ENCODE results near the gene PCDH11Y. TPM values are rescaled to one million over a fixed set of nuclear protein-coding genes. Genes with fewer than 3 reads are reported as not detected.
"Not testable (repeated sequence)": the region's sequence is repeated elsewhere in the genome, so short reads cannot be mapped to it uniquely, and the experiment has no call there.

Gene PCDH11Y, protein sequence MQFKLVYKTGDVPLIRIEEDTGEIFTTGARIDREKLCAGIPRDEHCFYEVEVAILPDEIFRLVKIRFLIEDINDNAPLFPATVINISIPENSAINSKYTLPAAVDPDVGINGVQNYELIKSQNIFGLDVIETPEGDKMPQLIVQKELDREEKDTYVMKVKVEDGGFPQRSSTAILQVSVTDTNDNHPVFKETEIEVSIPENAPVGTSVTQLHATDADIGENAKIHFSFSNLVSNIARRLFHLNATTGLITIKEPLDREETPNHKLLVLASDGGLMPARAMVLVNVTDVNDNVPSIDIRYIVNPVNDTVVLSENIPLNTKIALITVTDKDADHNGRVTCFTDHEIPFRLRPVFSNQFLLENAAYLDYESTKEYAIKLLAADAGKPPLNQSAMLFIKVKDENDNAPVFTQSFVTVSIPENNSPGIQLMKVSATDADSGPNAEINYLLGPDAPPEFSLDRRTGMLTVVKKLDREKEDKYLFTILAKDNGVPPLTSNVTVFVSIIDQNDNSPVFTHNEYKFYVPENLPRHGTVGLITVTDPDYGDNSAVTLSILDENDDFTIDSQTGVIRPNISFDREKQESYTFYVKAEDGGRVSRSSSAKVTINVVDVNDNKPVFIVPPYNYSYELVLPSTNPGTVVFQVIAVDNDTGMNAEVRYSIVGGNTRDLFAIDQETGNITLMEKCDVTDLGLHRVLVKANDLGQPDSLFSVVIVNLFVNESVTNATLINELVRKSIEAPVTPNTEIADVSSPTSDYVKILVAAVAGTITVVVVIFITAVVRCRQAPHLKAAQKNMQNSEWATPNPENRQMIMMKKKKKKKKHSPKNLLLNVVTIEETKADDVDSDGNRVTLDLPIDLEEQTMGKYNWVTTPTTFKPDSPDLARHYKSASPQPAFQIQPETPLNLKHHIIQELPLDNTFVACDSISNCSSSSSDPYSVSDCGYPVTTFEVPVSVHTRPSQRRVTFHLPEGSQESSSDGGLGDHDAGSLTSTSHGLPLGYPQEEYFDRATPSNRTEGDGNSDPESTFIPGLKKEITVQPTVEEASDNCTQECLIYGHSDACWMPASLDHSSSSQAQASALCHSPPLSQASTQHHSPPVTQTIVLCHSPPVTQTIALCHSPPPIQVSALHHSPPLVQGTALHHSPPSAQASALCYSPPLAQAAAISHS (N-terminal part only)
- total RNA-seq (0.11 TPM), polyA plus RNA-seq (4.7 TPM)

DNA sequence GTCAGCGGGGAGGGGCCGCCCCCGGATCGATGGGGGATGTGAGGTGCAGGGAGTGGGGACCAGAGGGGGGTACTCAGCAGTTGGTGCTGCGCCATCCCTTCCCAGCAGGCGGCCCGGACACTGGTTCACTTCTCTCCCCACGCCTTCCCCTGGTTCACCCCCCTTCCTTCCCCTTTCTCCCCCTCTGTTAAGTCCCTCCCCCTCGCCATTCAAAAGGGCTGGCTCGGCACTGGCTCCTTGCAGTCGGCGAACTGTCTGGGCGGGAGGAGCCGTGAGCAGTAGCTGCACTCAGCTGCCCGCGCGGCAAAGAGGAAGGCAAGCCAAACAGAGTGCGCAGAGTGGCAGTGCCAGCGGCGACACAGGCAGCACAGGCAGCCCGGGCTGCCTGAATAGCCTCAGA is at the start of gene PCDH11Y:
TSS of gene PCDH11Y (plus strand) at position 240 of the 400 bp plus-strand sequence. CDS start 56,804 bp downstream, outside the sequence.
- H3K36me3 ChIP-seq (ENCODE audit: insufficient read depth); H3K4me3 ChIP-seq (ENCODE audit: low read depth, low read length); H3K4me1 ChIP-seq (ENCODE audit: insufficient read depth); H3K27ac ChIP-seq (ENCODE audit: low read depth): not testable (repeated sequence)
- 2% methylated on average over 9 of the region's 21 CpGs for WGBS
- DNase-seq (ENCODE audit: extremely low spot score): peak; percentile 26

GRCh38 chrY:4967894-4968293 is 32.2 kb upstream of the PCDH11Y start:
- not testable (repeated sequence) for H3K27ac ChIP-seq (ENCODE audit: low read depth); DNase-seq (ENCODE audit: extremely low spot score); H3K4me3 ChIP-seq (ENCODE audit: low read depth, low read length); H3K36me3 ChIP-seq (ENCODE audit: insufficient read depth); H3K4me1 ChIP-seq (ENCODE audit: insufficient read depth)
- 33% methylated on average over 1 of the region's 4 CpGs for WGBS

DNA sequence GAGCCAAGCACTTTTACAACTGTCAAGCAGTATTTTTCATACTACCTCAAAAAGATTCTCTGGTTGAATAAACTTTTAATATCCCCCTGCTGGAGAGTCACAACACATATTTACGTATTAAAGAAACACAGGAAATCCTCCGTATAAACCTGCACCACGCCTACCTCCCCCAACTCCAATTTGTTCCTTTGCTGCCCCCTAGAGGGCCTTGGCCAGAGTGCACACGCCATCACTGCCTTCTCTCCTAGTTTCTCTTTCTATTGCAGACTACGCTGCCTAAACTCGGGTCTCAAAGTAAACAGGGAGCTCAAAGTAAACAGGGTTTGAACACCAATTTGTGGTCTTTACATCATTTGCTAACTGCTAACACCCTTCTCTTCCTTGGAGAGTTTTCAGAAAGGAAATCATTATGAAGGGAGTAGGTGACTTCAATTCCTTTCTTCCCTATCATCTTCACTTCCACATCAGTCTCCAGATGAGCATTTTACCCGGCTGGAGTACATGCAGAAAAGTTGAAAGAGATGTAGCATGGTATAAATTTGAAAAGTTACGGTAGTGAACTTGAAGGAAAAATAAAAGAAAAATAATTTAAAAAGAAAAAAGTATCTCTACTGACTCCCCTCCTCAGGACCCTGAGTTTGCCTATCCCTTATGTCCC is 8.2 kb upstream of the PCDH11Y start:
- 12% methylated on average over 3 of the region's 8 CpGs for WGBS
- not testable (repeated sequence) for H3K4me1 ChIP-seq (ENCODE audit: insufficient read depth); H3K4me3 ChIP-seq (ENCODE audit: low read depth, low read length); DNase-seq (ENCODE audit: extremely low spot score); H3K36me3 ChIP-seq (ENCODE audit: insufficient read depth); H3K27ac ChIP-seq (ENCODE audit: low read depth)

DNA sequence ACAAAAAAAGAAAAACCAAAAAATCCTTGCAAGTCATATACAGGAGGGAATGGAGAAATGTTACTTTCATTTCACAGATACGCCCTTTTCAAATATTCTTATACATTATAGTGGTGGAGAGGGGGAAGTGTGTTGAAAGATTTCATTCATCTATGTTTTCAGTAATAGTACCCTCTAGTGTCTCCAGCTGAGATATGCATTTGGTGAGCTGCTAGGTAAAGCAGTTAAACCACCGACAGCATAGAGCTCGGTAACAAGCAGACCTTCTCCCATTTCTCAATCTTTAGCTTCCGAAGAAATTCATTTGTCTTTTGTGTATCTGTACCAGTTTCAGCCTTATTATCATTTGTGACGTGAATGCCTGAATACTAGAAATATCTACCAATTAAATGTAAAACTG is 5.2 kb upstream of the PCDH11Y start:
- DNase-seq (ENCODE audit: extremely low spot score); H3K4me1 ChIP-seq (ENCODE audit: insufficient read depth); H3K27ac ChIP-seq (ENCODE audit: low read depth); H3K36me3 ChIP-seq (ENCODE audit: insufficient read depth); H3K4me3 ChIP-seq (ENCODE audit: low read depth, low read length): not testable (repeated sequence)
- 46% methylated on average over 5 of the region's 5 CpGs for WGBS

GRCh38 chrY:5002476-5003184 is 2.5 kb downstream of the PCDH11Y start:
- H3K4me1 ChIP-seq (ENCODE audit: insufficient read depth); H3K36me3 ChIP-seq (ENCODE audit: insufficient read depth); DNase-seq (ENCODE audit: extremely low spot score); H3K27ac ChIP-seq (ENCODE audit: low read depth); H3K4me3 ChIP-seq (ENCODE audit: low read depth, low read length): not testable (repeated sequence)
- 3% methylated on average over 39 of the region's 55 CpGs for WGBS

- DNase-seq (ENCODE audit: extremely low spot score); H3K36me3 ChIP-seq (ENCODE audit: insufficient read depth); H3K4me3 ChIP-seq (ENCODE audit: low read depth, low read length); H3K4me1 ChIP-seq (ENCODE audit: insufficient read depth); H3K27ac ChIP-seq (ENCODE audit: low read depth): not testable (repeated sequence)
Measured at GRCh38 chrY:5038972-5039523, 39.0 kb downstream of the PCDH11Y start.

DNA sequence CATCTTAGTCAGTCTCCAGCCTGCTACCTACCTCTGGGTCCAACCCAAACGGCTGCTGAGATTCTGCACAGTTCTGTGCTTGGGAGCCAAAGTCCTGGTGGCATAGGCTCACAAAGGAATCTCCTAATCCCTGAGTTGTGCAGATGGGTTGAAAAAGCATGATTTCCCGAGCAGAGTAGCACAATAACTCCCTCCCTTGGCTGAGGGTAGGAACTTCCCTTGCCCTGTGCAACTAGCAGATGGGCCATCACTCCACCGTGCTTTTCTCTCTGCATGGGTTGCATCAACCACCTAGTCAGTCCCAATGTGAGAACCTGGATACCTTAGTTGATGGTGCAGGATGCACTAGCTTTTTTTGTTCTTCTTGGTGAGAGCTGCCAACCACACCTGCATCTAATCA is 82.9 kb downstream of the PCDH11Y start:
- not testable (repeated sequence) for H3K4me3 ChIP-seq (ENCODE audit: low read depth, low read length); H3K27ac ChIP-seq (ENCODE audit: low read depth); DNase-seq (ENCODE audit: extremely low spot score); H3K36me3 ChIP-seq (ENCODE audit: insufficient read depth); H3K4me1 ChIP-seq (ENCODE audit: insufficient read depth)
- 75% methylated on average over 3 of the region's 3 CpGs for WGBS

GRCh38 chrY:5182998-5183397 is 182.9 kb downstream of the PCDH11Y start:
- not testable (repeated sequence) for H3K36me3 ChIP-seq (ENCODE audit: insufficient read depth); H3K4me1 ChIP-seq (ENCODE audit: insufficient read depth); H3K27ac ChIP-seq (ENCODE audit: low read depth); DNase-seq (ENCODE audit: extremely low spot score); H3K4me3 ChIP-seq (ENCODE audit: low read depth, low read length)
- WGBS: 96% methylated on average over 2 of the region's 2 CpGs

DNA sequence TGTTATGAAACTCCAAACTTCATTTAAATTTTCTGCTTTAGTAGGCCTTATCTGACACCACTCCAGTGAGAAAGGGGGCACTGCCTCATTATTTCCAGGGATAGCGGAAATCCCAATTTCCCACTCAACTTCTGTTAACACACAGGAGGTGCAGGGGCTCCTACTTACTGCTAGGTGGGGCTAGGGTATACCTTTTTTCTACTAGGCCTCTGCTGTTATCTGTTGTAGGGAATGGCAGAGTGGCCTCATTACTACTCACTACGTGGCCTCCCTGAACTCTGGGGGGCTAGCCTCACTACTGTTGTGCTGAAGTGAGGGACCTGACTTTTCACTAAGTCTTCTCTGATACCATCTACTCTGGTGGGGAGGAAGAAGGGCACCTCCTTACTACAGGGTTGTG is 215.0 kb downstream of the PCDH11Y start:
- H3K4me1 ChIP-seq (ENCODE audit: insufficient read depth); DNase-seq (ENCODE audit: extremely low spot score); H3K4me3 ChIP-seq (ENCODE audit: low read depth, low read length); H3K36me3 ChIP-seq (ENCODE audit: insufficient read depth); H3K27ac ChIP-seq (ENCODE audit: low read depth): not testable (repeated sequence)
- WGBS: 68% methylated on average over 1 of the region's 2 CpGs

- WGBS: 94% methylated on average over 7 of the region's 7 CpGs
- DNase-seq (ENCODE audit: extremely low spot score); H3K36me3 ChIP-seq (ENCODE audit: insufficient read depth); H3K4me3 ChIP-seq (ENCODE audit: low read depth, low read length); H3K4me1 ChIP-seq (ENCODE audit: insufficient read depth); H3K27ac ChIP-seq (ENCODE audit: low read depth): not testable (repeated sequence)
Measured at GRCh38 chrY:5324931-5325330, 324.8 kb downstream of the PCDH11Y start.

GRCh38 chrY:5342220-5342619 is 342.1 kb downstream of the PCDH11Y start:
- WGBS: 61% methylated on average over 3 of the region's 3 CpGs
- not testable (repeated sequence) for H3K36me3 ChIP-seq (ENCODE audit: insufficient read depth); DNase-seq (ENCODE audit: extremely low spot score); H3K4me1 ChIP-seq (ENCODE audit: insufficient read depth); H3K27ac ChIP-seq (ENCODE audit: low read depth); H3K4me3 ChIP-seq (ENCODE audit: low read depth, low read length)

DNA sequence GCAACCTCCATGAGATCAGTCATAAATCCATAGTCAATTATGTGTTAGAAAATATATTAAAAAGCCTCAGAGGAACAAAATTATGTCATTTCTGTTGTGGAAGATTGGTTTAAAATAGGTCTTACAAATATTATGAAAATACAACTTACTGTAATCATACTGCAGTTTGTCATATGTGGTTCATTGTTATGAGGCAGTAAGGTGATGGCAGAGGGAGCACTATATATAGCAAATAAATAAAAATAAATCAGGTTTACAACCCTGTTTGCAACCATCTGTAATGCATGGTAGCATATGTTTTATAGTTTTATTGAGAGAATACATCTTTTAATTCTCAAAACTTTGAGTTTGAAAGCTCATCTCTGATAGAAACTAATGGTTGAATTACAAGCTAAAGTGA is 543.6 kb downstream of the PCDH11Y start:
- H3K36me3 ChIP-seq (ENCODE audit: insufficient read depth); DNase-seq (ENCODE audit: extremely low spot score); H3K4me3 ChIP-seq (ENCODE audit: low read depth, low read length); H3K27ac ChIP-seq (ENCODE audit: low read depth); H3K4me1 ChIP-seq (ENCODE audit: insufficient read depth): not testable (repeated sequence)

All from urinary bladder (tissue), 4 donors.